ENCODE measurements around the gene BBIP1. TPM values are rescaled to one million over a fixed set of nuclear protein-coding genes. Genes with fewer than 3 reads are reported as not detected.

Gene BBIP1
- total and polyA plus RNA-seq, 2 experiments from 2014 or later, result 14.8 to 56.5 TPM

DNA sequence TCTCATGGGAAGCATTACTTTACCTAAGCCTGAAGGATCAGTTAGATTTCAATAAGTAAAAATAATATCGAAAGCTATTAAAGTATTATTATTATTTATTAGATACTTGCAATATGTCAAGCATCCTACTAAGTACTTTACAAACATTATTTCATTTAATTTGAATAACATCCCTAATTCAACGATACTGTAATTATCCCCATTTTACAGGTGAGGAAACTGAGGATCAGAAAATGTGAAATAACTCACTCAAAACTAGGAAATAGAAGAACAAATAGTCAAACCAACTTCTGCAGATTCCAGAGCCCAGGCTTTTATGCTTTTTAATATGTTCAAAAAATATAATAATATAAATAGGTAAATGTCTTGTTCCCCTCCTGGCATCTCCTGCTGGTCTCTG lies 57.5 kb downstream of the BBIP1 start:
- Mint-ChIP-seq H3K27me3 (ENCODE audit: insufficient read depth, low read depth, poor library complexity) (peaks cover 2% of the 10 kb centered on the region), H3K4me3 (no peak overlapping the region), H3K9me3 (no peaks in the 10 kb centered on the region), H3K4me1 (peaks cover 11% of the 10 kb centered on the region; the same call in 2 of the 3 replicates), H3K27ac (no peak overlapping the region), H3K36me3 (ENCODE audit: low read depth) (no peaks in the 10 kb centered on the region)
- Histone ChIP-seq H3K4me2 (no peak overlapping the region), H3K79me2 (replicated peaks; ENCODE audit: insufficient read depth) (no peaks in the 10 kb centered on the region), H3K4me1 (ENCODE audit: insufficient read depth) (no peaks in the 10 kb centered on the region), H2AFZ (no peak overlapping the region), H4K20me1 (replicated peaks; ENCODE audit: insufficient read depth) (no peaks in the 10 kb centered on the region), H3K4me3 (no peak overlapping the region), H3K27ac (ENCODE audit: low read depth) (no peak overlapping the region), H3K27me3 (ENCODE audit: insufficient read depth) (no peaks in the 10 kb centered on the region), H3K9me2 (ENCODE audit: insufficient read depth) (peaks cover 5% of the 10 kb centered on the region), H3K36me3 (ENCODE audit: insufficient read depth) (no peaks in the 10 kb centered on the region), H3F3A (replicated peaks; ENCODE audit: low read depth) (no peaks in the 10 kb centered on the region)
- DNase-seq (ENCODE audit: low spot score) (no peak), ATAC-seq (no peak)
- TF ChIP-seq NANOG (IDR thresholded peaks at IDR 0.05; ENCODE audit: borderline replicate concordance) (no peak), POLR2AphosphoS5 (IDR thresholded peaks at IDR 0.05; ENCODE audit: low read depth) (no peak), EZH2phosphoT487 (IDR thresholded peaks at IDR 0.05; ENCODE audit: unreplicated experiment) (no peak), EZH2 (IDR thresholded peaks at IDR 0.05; ENCODE audit: low read depth, unreplicated experiment) (no peak), JUNB (IDR thresholded peaks at IDR 0.05; ENCODE audit: unreplicated experiment) (no peak), ZNF114 (CRISPR knock-in tag; IDR thresholded peaks at IDR 0.05) (no peak), ZNF331 (CRISPR knock-in tag; IDR thresholded peaks at IDR 0.05; ENCODE audit: low read depth) (no peak)
- TF ChIP-seq, protein P1, sequence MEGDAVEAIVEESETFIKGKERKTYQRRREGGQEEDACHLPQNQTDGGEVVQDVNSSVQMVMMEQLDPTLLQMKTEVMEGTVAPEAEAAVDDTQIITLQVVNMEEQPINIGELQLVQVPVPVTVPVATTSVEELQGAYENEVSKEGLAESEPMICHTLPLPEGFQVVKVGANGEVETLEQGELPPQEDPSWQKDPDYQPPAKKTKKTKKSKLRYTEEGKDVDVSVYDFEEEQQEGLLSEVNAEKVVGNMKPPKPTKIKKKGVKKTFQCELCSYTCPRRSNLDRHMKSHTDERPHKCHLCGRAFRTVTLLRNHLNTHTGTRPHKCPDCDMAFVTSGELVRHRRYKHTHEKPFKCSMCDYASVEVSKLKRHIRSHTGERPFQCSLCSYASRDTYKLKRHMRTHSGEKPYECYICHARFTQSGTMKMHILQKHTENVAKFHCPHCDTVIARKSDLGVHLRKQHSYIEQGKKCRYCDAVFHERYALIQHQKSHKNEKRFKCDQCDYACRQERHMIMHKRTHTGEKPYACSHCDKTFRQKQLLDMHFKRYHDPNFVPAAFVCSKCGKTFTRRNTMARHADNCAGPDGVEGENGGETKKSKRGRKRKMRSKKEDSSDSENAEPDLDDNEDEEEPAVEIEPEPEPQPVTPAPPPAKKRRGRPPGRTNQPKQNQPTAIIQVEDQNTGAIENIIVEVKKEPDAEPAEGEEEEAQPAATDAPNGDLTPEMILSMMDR (conservative IDR thresholded peaks at IDR 0.05; ENCODE audit: low read depth in 2 of 2), result no peak
- TF ChIP-seq, protein P2, sequence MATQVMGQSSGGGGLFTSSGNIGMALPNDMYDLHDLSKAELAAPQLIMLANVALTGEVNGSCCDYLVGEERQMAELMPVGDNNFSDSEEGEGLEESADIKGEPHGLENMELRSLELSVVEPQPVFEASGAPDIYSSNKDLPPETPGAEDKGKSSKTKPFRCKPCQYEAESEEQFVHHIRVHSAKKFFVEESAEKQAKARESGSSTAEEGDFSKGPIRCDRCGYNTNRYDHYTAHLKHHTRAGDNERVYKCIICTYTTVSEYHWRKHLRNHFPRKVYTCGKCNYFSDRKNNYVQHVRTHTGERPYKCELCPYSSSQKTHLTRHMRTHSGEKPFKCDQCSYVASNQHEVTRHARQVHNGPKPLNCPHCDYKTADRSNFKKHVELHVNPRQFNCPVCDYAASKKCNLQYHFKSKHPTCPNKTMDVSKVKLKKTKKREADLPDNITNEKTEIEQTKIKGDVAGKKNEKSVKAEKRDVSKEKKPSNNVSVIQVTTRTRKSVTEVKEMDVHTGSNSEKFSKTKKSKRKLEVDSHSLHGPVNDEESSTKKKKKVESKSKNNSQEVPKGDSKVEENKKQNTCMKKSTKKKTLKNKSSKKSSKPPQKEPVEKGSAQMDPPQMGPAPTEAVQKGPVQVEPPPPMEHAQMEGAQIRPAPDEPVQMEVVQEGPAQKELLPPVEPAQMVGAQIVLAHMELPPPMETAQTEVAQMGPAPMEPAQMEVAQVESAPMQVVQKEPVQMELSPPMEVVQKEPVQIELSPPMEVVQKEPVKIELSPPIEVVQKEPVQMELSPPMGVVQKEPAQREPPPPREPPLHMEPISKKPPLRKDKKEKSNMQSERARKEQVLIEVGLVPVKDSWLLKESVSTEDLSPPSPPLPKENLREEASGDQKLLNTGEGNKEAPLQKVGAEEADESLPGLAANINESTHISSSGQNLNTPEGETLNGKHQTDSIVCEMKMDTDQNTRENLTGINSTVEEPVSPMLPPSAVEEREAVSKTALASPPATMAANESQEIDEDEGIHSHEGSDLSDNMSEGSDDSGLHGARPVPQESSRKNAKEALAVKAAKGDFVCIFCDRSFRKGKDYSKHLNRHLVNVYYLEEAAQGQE (IDR thresholded peaks at IDR 0.05; ENCODE audit: unreplicated experiment), result no peak

DNA sequence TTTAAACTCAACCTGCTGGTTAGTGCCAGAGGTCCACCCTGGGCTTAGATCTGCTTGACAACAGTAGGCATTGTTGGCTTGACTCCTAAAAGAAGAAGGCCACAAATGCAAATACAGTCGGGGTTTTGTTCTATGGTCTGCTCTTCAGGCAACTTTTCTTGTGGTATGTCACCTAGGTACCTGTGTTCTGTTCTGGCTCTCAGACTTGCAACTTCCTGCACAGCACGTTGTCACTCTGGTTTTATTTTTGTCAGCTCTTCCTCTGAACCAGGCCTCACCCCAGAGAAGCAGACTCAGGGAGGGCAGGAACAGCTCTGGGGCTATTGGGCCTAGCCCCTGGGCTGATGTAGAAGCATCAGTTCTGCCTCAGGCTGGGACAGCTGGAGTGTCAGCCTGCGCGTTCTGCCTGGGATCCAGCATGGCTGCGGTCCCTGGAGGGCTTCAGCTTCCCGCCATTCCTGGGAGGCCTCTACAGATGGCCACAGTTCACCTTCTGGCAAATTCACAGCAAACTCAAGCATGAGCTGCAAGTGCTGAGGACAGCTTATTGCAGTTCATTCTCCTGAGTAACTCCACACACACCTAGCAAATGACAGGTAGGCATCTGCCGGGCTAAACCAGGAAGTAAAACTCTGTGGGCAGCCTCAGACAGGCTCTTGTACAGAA lies 58.3 kb downstream of the BBIP1 start:
- ATAC-seq, result no peak
- Mint-ChIP-seq H3K4me3 (no peak overlapping the region), H3K27me3 (ENCODE audit: insufficient read depth, low read depth, poor library complexity) (peaks cover 2% of the 10 kb centered on the region), H3K27ac (no peak overlapping the region), H3K4me1 (peaks cover 10% of the 10 kb centered on the region; the same call in 2 of the 3 replicates), H3K9me3 (no peaks in the 10 kb centered on the region), H3K36me3 (ENCODE audit: low read depth) (no peaks in the 10 kb centered on the region)
- Histone ChIP-seq H3K4me1 (ENCODE audit: insufficient read depth) (no peaks in the 10 kb centered on the region), H3K27me3 (ENCODE audit: insufficient read depth) (no peaks in the 10 kb centered on the region), H2AFZ (no peak overlapping the region), H3K27ac (ENCODE audit: low read depth) (no peak overlapping the region), H3K9me2 (ENCODE audit: insufficient read depth) (peaks cover 5% of the 10 kb centered on the region), H3F3A (replicated peaks; ENCODE audit: low read depth) (no peaks in the 10 kb centered on the region), H3K4me3 (no peak overlapping the region), H3K4me2 (no peak overlapping the region), H4K20me1 (replicated peaks; ENCODE audit: insufficient read depth) (no peaks in the 10 kb centered on the region), H3K36me3 (ENCODE audit: insufficient read depth) (no peaks in the 10 kb centered on the region), H3K79me2 (replicated peaks; ENCODE audit: insufficient read depth) (no peaks in the 10 kb centered on the region)
- DNase-seq (ENCODE audit: low spot score), result no peak
- TF ChIP-seq EZH2phosphoT487 (IDR thresholded peaks at IDR 0.05; ENCODE audit: unreplicated experiment) (no peak), CREB1 (CRISPR knock-in tag; IDR thresholded peaks at IDR 0.05; ENCODE audit: low read depth) (no peak), EZH2 (IDR thresholded peaks at IDR 0.05; ENCODE audit: low read depth, unreplicated experiment) (no peak)

All from GM23338 (cell line).